Choroid plexus epithelial cell (primary cell): ENCODE measurements around the gene SERPINH1.
A peak's percentile ranks its signal among the peaks of the same experiment; 100 is the strongest.

Experiments
- DNase-seq: peaks from one replicate; pipeline ENCODE4 v3.0.0-alpha.2; 2010; ENCODE audit warnings: low read depth
- H3K4me3 ChIP-seq: 2 replicates; pipeline ENCODE4 v1.5.1; 2011; ENCODE audit warnings: low read depth, mild to moderate bottlenecking, control low read depth, low read length, moderate library complexity
- CTCF ChIP-seq: conservative IDR thresholded peaks from 2 replicates; pipeline ENCODE4 v1.5.1; 2011; ENCODE audit warnings: low read depth, mild to moderate bottlenecking, control low read depth, inconsistent platforms, low read length, moderate library complexity

The SERPINH1 gene

GRCh38 chr11:75576017-75576416, 14.0 kb downstream of the SERPINH1 start:
- no peak for TF ChIP-seq CTCF
- DNase-seq: no peak
- H3K4me3 ChIP-seq: no peak overlapping the region

GRCh38 chr11:75576499-75576918, 14.5 kb downstream of the SERPINH1 start:
- no peak for TF ChIP-seq CTCF
- DNase-seq: peak; percentile 78
- H3K4me3 ChIP-seq: no peak overlapping the region

- no peak overlapping the region for H3K4me3 ChIP-seq
- peak; percentile 67 for TF ChIP-seq CTCF
Measured at GRCh38 chr11:75577207-75577606, 15.2 kb downstream of the SERPINH1 start.

GRCh38 chr11:75578977-75579376, 16.9 kb downstream of the SERPINH1 start:
- peak; percentile 55 for DNase-seq
- no peak for TF ChIP-seq CTCF
- H3K4me3 ChIP-seq: no peak overlapping the region

More at GRCh38 chr11:75577207-75577606, 15.2 kb downstream of the SERPINH1 start:
- DNase-seq: peak; percentile 45

- TF ChIP-seq CTCF: no peak
- DNase-seq: no peak
- no peak overlapping the region for H3K4me3 ChIP-seq
Measured at GRCh38 chr11:75579841-75580240, 17.8 kb downstream of the SERPINH1 start.

- H3K4me3 ChIP-seq: peak overlapping the region; percentile 77
- no peak for TF ChIP-seq CTCF
- no peak for DNase-seq
Measured at GRCh38 chr11:75582506-75582894, 20.4 kb downstream of the SERPINH1 start.

- no peak for TF ChIP-seq CTCF
- peak overlapping the region; percentile 77 for H3K4me3 ChIP-seq
- peak; percentile 79 for DNase-seq
Measured at GRCh38 chr11:75582895-75583717, 21.1 kb downstream of the SERPINH1 start.
